Calu3 (cell line): Measurements from ENCODE around the gene PSMB2. TPM values are rescaled to one million over a fixed set of nuclear protein-coding genes. Genes with fewer than 3 reads are reported as not detected.

Source experiments
- BruUV-seq: library from RNA; stranded (reverse); fragments of 400-500 nt; replicated peaks from 2 replicates; lab custom pipeline; 2021; lab: Mats Ljungman, UMichigan
- CTCF ChIA-PET: fragments of 300-600 bp; sonication (Branson Sonifier 250); formaldehyde crosslinking; loops from one replicate; lab custom pipeline; 2022; ENCODE audit warnings: antibody characterized with exemption; lab: Charles Lee
- DNase-seq: peaks from one replicate; pipeline ENCODE4 v3.0.0; 2022
- H3K27ac Mint-ChIP-seq: one replicate; pipeline ENCODE4 v1.8.0; 2022; ENCODE audit warnings: mixed read lengths; ENCODE audit not compliant: unreplicated experiment
- H3K27me3 Mint-ChIP-seq: one replicate; pipeline ENCODE4 v1.8.0; 2022; ENCODE audit warnings: mixed read lengths; ENCODE audit not compliant: unreplicated experiment
- H3K36me3 Mint-ChIP-seq: one replicate; pipeline ENCODE4 v1.8.0; 2022; ENCODE audit warnings: mild to moderate bottlenecking, moderate library complexity, mixed read lengths; ENCODE audit not compliant: insufficient read depth, unreplicated experiment
- H3K4me1 Mint-ChIP-seq: one replicate; pipeline ENCODE4 v1.8.0; 2022; ENCODE audit warnings: mild to moderate bottlenecking, low read depth, mixed read lengths; ENCODE audit not compliant: unreplicated experiment
- H3K4me3 Mint-ChIP-seq: one replicate; pipeline ENCODE4 v1.8.0; 2022; ENCODE audit warnings: mild to moderate bottlenecking, low read depth, moderate library complexity, mixed read lengths; ENCODE audit not compliant: unreplicated experiment
- H3K9me3 Mint-ChIP-seq: one replicate; pipeline ENCODE4 v1.8.0; 2022; ENCODE audit warnings: low read depth, mixed read lengths; ENCODE audit not compliant: unreplicated experiment
- intact Hi-C: fragments of 100-400 bp; cut with micrococcal nuclease; formaldehyde crosslinking; loops from one replicate; pipeline ENCODE4 v1.10.0; 2022; ENCODE audit not compliant: unreplicated experiment
- total RNA-seq: library from RNA; stranded (reverse); gene quantifications from 2 replicates; pipeline ENCODE4 v1.2.3, GENCODE V29; 2022
- TF ChIP-seq, protein P1 (sequence below): fragments of 200-600 bp; IDR thresholded peaks from one replicate; pipeline ENCODE4 v1.8.0; 2022; ENCODE audit warnings: antibody characterized with exemption; ENCODE audit not compliant: unreplicated experiment

PSMB2 gene
- total RNA-seq, 1 experiment from 2014 or later, result 109 TPM

DNA sequence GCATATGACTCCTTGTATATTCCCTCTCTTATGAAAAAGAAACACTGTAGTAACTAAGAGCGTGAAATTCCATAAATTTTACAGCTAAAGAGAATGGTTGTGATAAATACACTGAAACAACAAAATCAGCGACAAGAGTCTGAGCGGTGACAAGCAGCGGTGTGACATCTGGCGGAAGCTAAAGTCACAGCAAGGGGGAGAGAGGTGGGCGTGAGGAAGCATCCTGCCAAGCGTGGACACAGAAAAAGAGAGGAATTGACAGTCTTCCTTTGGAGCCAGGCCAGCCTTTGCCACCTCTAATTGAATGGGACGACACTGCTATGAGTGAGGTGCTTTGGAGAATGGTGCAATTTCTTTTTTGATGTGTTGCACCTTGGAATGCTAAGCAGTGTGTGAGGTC, 25.9 kb downstream of the PSMB2 start:
- Mint-ChIP-seq H3K27me3 (no peaks in the 10 kb centered on the region), H3K27ac (no peak overlapping the region), H3K9me3 (no peaks in the 10 kb centered on the region), H3K36me3 (no peaks in the 10 kb centered on the region), H3K4me1 (peaks cover 6% of the 10 kb centered on the region), H3K4me3 (no peak overlapping the region)
- CTCF ChIA-PET, result no interaction called here
- no TSS peak for BruUV-seq
- TF ChIP-seq, protein P1, sequence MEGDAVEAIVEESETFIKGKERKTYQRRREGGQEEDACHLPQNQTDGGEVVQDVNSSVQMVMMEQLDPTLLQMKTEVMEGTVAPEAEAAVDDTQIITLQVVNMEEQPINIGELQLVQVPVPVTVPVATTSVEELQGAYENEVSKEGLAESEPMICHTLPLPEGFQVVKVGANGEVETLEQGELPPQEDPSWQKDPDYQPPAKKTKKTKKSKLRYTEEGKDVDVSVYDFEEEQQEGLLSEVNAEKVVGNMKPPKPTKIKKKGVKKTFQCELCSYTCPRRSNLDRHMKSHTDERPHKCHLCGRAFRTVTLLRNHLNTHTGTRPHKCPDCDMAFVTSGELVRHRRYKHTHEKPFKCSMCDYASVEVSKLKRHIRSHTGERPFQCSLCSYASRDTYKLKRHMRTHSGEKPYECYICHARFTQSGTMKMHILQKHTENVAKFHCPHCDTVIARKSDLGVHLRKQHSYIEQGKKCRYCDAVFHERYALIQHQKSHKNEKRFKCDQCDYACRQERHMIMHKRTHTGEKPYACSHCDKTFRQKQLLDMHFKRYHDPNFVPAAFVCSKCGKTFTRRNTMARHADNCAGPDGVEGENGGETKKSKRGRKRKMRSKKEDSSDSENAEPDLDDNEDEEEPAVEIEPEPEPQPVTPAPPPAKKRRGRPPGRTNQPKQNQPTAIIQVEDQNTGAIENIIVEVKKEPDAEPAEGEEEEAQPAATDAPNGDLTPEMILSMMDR, result no peak
- intact Hi-C loops, result no loop called here
- DNase-seq, result no peak

DNA sequence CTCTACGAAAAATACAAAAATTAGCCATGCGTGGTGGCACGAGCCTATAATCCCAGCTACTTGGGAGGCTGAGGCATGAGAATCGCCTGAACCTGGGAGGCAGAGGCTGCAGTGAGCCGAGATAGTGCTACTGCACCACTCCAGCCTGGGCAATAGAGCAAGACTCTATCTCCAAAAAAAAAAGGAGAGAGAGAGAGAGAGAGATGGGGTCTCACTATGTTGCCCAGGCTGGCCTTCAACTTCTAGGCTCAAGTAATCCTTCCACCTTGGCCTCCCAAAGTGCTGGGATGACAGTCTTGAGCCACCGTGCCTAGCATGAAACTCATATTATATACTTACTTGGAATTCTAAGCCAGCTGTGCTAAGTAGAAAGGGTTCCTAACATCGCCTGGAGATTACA, 29.7 kb downstream of the PSMB2 start:
- Mint-ChIP-seq H3K4me3 (no peak overlapping the region), H3K36me3 (peaks cover 14% of the 10 kb centered on the region), H3K9me3 (no peaks in the 10 kb centered on the region), H3K27me3 (no peaks in the 10 kb centered on the region), H3K27ac (no peak overlapping the region), H3K4me1 (no peaks in the 10 kb centered on the region)
- BruUV-seq, result no TSS peak
- DNase-seq, result no peak
- CTCF ChIA-PET, result no interaction called here
- intact Hi-C loops, result no loop called here
- TF ChIP-seq, protein P1, result no peak

DNA sequence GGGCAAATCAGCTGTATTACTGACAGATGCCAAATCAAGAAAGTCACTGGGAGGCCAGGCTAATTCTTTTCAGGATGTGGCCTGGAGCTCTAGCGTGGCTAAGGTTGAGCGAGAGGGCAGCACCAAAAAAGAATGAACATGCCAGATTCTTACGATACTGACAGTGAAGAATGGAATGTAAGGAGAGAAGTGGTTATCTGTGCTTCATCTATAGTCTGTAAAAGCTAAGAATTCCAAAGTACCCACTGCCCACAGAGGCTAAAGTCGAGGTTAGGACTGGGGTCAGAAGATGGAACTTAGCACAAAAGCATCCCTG, 35.5 kb downstream of the PSMB2 start:
- CTCF ChIA-PET, result no interaction called here
- TF ChIP-seq, protein P1, result no peak
- intact Hi-C loops, result no loop called here
- Mint-ChIP-seq H3K36me3 (peaks cover 31% of the 10 kb centered on the region), H3K4me1 (no peaks in the 10 kb centered on the region), H3K9me3 (no peaks in the 10 kb centered on the region), H3K4me3 (no peak overlapping the region), H3K27ac (no peak overlapping the region), H3K27me3 (no peaks in the 10 kb centered on the region)
- no peak for DNase-seq
- no TSS peak for BruUV-seq

DNA sequence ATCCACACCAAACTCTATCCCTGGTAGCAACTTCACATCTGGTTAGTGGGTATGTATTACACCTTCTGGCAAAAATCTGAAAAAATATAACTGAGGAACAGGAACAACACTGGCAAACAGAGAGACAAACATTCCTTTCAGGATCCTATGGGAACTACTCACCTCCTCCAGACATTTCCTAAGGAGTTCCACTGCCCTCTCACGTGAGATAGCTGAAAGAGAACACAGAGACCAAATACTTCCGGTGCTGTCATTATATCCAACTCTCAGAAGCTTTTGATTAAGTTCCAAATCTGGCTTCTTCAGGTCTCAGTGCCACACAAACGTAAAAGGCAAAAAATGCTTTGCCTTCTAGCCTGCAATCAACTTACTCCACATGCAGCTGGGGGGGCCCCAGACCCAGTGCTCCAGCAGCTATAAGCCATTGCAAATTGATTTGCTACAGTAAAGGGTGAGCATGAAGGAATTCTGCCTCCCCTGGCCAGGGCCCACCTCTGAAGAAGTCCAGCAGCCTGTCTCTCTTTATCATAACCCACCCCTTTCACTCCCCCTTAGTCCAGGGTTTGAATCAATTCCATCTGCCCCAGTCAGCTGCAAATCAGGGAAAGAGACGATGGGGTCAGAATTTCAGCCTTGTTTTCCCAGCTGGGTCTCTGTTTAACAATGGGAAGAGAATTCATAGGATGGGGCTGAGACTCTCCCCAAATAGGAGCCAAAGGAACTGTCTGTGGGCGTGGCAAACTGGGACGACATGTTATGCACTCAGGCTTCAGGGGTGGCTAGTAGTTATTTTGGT, 36.1 kb downstream of the PSMB2 start:
- intact Hi-C loops, result no loop called here
- Mint-ChIP-seq H3K9me3 (no peaks in the 10 kb centered on the region), H3K4me1 (no peaks in the 10 kb centered on the region), H3K27me3 (no peaks in the 10 kb centered on the region), H3K36me3 (peaks cover 36% of the 10 kb centered on the region), H3K4me3 (no peak overlapping the region), H3K27ac (no peak overlapping the region)
- CTCF ChIA-PET, result no interaction called here
- BruUV-seq, result no TSS peak
- DNase-seq, result no peak
- TF ChIP-seq, protein P1, result no peak
